Measurements from ENCODE around the gene COMMD10. TPM values are rescaled to one million over a fixed set of nuclear protein-coding genes. Genes with fewer than 3 reads are reported as not detected.
A peak's percentile ranks its signal among the peaks of the same experiment; 100 is the strongest.
"Not testable (repeated sequence)": the region's sequence is repeated elsewhere in the genome, so short reads cannot be mapped to it uniquely, and the experiment has no call there.

COMMD10 gene
- total RNA-seq, 4 donors from 2014 or later: 17.6 to 35.7 (median 25.7) TPM

DNA sequence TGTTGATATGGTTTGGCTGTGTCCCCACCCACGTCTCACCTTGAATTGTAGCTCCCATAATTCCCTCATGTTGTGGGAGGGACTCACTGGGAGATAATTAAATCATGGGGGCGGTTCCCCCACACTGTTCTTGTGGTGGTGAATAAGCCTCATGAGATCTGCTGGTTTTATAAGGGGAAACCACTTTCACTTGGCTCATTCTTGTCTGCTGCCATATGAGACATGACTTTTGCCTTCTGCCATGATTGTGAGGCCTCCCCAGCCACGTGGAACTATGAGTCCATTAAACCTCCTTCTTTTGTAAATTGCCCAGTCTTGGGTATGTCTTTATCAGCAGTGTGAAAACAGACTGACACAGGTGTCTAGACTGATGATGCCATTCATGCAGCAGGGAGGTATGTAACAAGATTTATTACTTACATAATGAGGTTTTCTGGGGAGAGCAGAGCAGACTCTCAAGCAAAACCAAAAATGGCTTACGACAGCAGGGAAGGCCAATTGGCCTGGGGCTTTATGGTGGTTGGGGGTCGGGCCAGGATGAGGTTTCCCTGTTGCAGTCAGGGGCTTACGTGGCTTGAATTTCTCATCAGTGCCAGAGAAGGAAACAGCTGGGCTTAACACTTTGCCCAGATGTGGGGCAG, 9.5 kb upstream of the COMMD10 start:
- Histone ChIP-seq H3K36me3 (peaks cover 0 to 4% (median 2%) of the 10 kb centered on the region in 4 donors), H3K4me1 (no peaks in the 10 kb centered on the region), H3K4me3 (no peak overlapping the region), H3K9me3 (no peaks in the 10 kb centered on the region), H3K27me3 (no peaks in the 10 kb centered on the region), H3K27ac (replicated peaks in 1 of 4) (no peak overlapping the region)
- 81% methylated on average over 6 of the region's 6 CpGs for WGBS
- no peak for DNase-seq (ENCODE audit: extremely low spot score)
- no peak for TF ChIP-seq POLR2A (IDR thresholded peaks at IDR 0.05; ENCODE audit: low read depth)
- TF ChIP-seq EP300 (IDR thresholded peaks at IDR 0.05): no peak
- no peak for TF ChIP-seq POLR2AphosphoS5 (IDR thresholded peaks at IDR 0.05)
- TF ChIP-seq, protein P1, sequence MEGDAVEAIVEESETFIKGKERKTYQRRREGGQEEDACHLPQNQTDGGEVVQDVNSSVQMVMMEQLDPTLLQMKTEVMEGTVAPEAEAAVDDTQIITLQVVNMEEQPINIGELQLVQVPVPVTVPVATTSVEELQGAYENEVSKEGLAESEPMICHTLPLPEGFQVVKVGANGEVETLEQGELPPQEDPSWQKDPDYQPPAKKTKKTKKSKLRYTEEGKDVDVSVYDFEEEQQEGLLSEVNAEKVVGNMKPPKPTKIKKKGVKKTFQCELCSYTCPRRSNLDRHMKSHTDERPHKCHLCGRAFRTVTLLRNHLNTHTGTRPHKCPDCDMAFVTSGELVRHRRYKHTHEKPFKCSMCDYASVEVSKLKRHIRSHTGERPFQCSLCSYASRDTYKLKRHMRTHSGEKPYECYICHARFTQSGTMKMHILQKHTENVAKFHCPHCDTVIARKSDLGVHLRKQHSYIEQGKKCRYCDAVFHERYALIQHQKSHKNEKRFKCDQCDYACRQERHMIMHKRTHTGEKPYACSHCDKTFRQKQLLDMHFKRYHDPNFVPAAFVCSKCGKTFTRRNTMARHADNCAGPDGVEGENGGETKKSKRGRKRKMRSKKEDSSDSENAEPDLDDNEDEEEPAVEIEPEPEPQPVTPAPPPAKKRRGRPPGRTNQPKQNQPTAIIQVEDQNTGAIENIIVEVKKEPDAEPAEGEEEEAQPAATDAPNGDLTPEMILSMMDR (IDR thresholded peaks at IDR 0.05): no peak
- intact Hi-C loops (cut with DNase I): loop anchor here (5.0 kb wide), 1 partner anchor 443 kb away; no protein-coding TSS in a partner anchor

DNA sequence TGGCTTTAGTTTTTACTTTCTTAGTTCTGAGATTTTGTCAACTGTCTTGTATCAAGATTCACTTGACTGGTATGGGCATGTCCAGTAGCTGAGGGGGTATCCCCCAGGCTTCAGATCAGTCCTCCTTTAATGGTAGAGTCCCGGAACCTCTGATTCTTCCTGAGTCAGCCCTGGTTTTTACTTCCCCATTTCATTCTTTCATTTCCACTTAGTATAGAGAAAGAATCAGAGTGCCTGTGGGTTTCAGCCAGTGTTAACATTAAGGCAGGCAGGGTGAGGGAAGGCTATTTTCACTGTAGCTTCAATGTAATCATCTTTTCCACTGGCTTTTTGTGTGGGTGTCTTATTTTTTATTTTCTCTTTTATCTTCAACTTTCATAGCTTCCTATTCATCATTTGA, 8.3 kb upstream of the COMMD10 start:
- Histone ChIP-seq H3K36me3 (peaks cover 0 to 11% (median 2%) of the 10 kb centered on the region in 4 donors), H3K4me3 (no peak overlapping the region), H3K27ac (replicated peaks in 1 of 4) (no peak overlapping the region), H3K9me3 (no peaks in the 10 kb centered on the region), H3K4me1 (no peaks in the 10 kb centered on the region), H3K27me3 (no peaks in the 10 kb centered on the region)
- DNase-seq (ENCODE audit: extremely low spot score): no peak
- TF ChIP-seq POLR2A (IDR thresholded peaks at IDR 0.05; ENCODE audit: low read depth) (no peak), EP300 (IDR thresholded peaks at IDR 0.05) (no peak), POLR2AphosphoS5 (IDR thresholded peaks at IDR 0.05) (no peak)
- TF ChIP-seq, protein P1 (IDR thresholded peaks at IDR 0.05): no peak
- intact Hi-C loops (cut with DNase I): loop anchor here (5.0 kb wide), 1 partner anchor 444 kb away; no protein-coding TSS in a partner anchor
- WGBS: 73% methylated on average over 1 of the region's 1 CpG

DNA sequence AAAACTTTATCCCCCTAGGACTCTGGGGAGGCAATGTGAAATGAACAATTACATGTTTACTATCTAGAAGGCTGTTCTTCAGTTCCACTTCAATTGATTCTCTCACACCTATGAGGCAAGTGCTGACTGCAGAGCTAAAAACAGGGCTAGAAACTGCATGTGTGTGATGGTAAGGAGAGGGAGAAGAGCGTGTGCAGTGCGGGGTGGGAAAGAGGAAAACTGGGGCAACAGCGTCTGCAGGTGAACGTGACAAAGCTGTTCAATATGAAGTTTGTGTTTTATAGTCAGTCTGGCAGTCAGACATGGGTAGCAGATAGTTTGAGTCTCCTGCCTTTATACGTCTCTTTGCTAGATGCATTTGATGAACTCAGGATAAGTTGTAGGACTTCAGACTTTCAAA, 6.6 kb upstream of the COMMD10 start:
- H3K27me3 ChIP-seq: no peaks in the 10 kb centered on the region
- no peak overlapping the region for H3K27ac ChIP-seq (replicated peaks in 1 of 4)
- TF ChIP-seq POLR2AphosphoS5 (IDR thresholded peaks at IDR 0.05) (no peak), EP300 (IDR thresholded peaks at IDR 0.05) (no peak), POLR2A (IDR thresholded peaks at IDR 0.05; ENCODE audit: low read depth) (no peak)
- TF ChIP-seq, protein P1 (IDR thresholded peaks at IDR 0.05): no peak
- no peaks in the 10 kb centered on the region for H3K4me1 ChIP-seq
- H3K36me3 ChIP-seq: peaks cover 0 to 11% (median 2%) of the 10 kb centered on the region in 4 donors
- intact Hi-C loops (cut with DNase I): loop anchor here (5.0 kb wide), 1 partner anchor 446 kb away; no protein-coding TSS in a partner anchor
- no peak overlapping the region for H3K4me3 ChIP-seq
- 81% methylated on average over 5 of the region's 5 CpGs for WGBS
- H3K9me3 ChIP-seq: no peaks in the 10 kb centered on the region
- DNase-seq (ENCODE audit: extremely low spot score): no peak

DNA sequence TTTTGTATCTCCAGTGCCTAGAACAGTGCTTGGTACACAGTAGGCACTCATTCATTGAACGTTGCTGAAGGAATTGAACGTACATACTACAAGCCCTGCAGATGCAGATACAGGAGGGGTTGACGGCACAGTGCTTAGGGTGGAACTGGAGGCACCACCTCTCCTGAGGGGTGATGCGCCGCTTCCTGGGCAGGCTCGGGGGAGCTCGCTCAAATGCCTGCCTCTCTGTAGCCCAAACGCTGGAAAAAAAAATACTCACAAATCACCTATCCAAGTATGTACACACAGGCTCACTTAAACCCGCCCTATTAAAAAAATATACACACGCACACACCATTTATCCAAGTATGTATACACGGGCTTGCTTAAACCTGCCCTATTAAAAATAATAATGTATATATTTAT, 536 bp upstream of the COMMD10 start:
- Histone ChIP-seq H3K36me3 (peaks cover 0 to 21% (median 4%) of the 10 kb centered on the region in 4 donors), H3K27me3 (no peaks in the 10 kb centered on the region), H3K27ac (replicated peaks in 1 of 4) (peak overlapping the region in 3 of 4 donors; percentile 90 to 94 (median 92)), H3K4me3 (peak overlapping the region; percentile 78 to 97 (median 85)), H3K9me3 (no peaks in the 10 kb centered on the region), H3K4me1 (peaks cover 18 to 25% (median 20%) of the 10 kb centered on the region in 4 donors)
- no peak for DNase-seq (ENCODE audit: extremely low spot score)
- intact Hi-C loops (cut with DNase I): no loop called here
- WGBS: 21% methylated on average over 10 of the region's 11 CpGs
- TF ChIP-seq, protein P1 (IDR thresholded peaks at IDR 0.05): no peak
- TF ChIP-seq POLR2AphosphoS5 (IDR thresholded peaks at IDR 0.05): no peak
- TF ChIP-seq EP300 (IDR thresholded peaks at IDR 0.05): no peak
- no peak for TF ChIP-seq POLR2A (IDR thresholded peaks at IDR 0.05; ENCODE audit: low read depth)

DNA sequence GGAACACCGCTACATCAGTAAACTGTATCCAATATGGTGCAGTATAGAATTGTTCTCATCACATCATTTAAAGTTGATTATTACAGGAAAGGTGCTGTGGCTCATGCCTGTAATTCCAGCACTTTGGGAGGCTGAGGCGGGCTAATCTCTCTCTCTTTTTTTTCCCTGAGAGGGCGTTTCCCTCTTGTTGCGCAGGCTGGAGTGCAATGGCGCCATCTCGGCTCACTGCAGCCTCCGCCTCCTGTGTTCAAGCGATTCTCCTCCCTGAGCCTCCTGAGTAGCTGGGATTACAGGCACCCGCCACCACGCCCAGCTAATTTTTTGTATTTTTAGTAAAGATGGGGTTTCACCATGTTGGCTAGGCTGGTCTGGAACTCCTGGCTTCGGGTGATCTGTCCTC, 1.5 kb downstream of the COMMD10 start:
- H3K36me3 ChIP-seq: peaks cover 0 to 24% (median 2%) of the 10 kb centered on the region in 4 donors
- DNase-seq (ENCODE audit: extremely low spot score); H3K27ac ChIP-seq (replicated peaks in 1 of 4); H3K9me3 ChIP-seq; H3K27me3 ChIP-seq; intact Hi-C loops (cut with DNase I): not testable (repeated sequence)
- H3K4me3 ChIP-seq: peak overlapping the region in 2 of 4 donors; percentile 78 to 88
- peaks cover 18 to 25% (median 22%) of the 10 kb centered on the region in 4 donors for H3K4me1 ChIP-seq
- 90% methylated on average over 11 of the region's 11 CpGs for WGBS
